Lung (tissue), 12 donors: ENCODE measurements around the gene RHOB. TPM values are rescaled to one million over a fixed set of nuclear protein-coding genes. Genes with fewer than 3 reads are reported as not detected.

ENCODE experiments used
- ATAC-seq: fragments of 200-7000 bp; cut with Tn5 transposase; one replicate; pipeline ENCODE4 v1.9.1; 2020; ENCODE audit warnings: moderate number of reproducible peaks; ENCODE audit not compliant: insufficient read depth, low FRiP score
- DNase-seq, 3 donors: peaks; one replicate each; pipeline ENCODE4 v3.0.0-alpha.2; 2013 to 2017
- H3K27ac ChIP-seq, 2 donors: one replicate each; pipeline ENCODE4 v1.5.1; 2013; ENCODE audit warnings: mild to moderate bottlenecking in 2 of 2, moderate library complexity in 2 of 2, control low read depth in 1 of 2, inconsistent platforms in 1 of 2, low read depth in 1 of 2, low read length in 1 of 2
- H3K27me3 ChIP-seq, 3 donors: one replicate each; pipeline ENCODE4 v1.5.1; 2013; ENCODE audit warnings: low read length in 2 of 3; ENCODE audit not compliant: control insufficient read depth in 3 of 3, insufficient read depth in 3 of 3
- H3K36me3 ChIP-seq, 4 donors: one replicate each; pipeline ENCODE4 v1.5.1; 2013; ENCODE audit warnings: low read length in 4 of 4, mild to moderate bottlenecking in 1 of 4, moderate library complexity in 1 of 4; ENCODE audit not compliant: control insufficient read depth in 4 of 4, insufficient read depth in 4 of 4
- H3K4me1 ChIP-seq, 5 donors: one replicate each; pipeline ENCODE4 v1.5.1; 2013; ENCODE audit warnings: low read length in 5 of 5, mild to moderate bottlenecking in 2 of 5, moderate library complexity in 1 of 5; ENCODE audit not compliant: control insufficient read depth in 5 of 5, insufficient read depth in 5 of 5
- H3K4me3 ChIP-seq: one replicate; pipeline ENCODE4 v1.5.1; 2013; ENCODE audit warnings: mild to moderate bottlenecking, control low read depth, moderate library complexity
- H3K9ac ChIP-seq, 2 donors: one replicate each; pipeline ENCODE4 v1.5.1; 2013; ENCODE audit warnings: low read length in 2 of 2, control low read depth in 1 of 2; ENCODE audit not compliant: insufficient read depth in 1 of 2
- H3K9me3 ChIP-seq, 4 donors: one replicate each; pipeline ENCODE4 v1.5.1; 2013; ENCODE audit warnings: low read length in 3 of 4, mild to moderate bottlenecking in 1 of 4, moderate library complexity in 1 of 4; ENCODE audit not compliant: control insufficient read depth in 4 of 4, insufficient read depth in 3 of 4
- CTCF ChIP-seq: IDR thresholded peaks from 2 replicates; pipeline ENCODE4 v1.5.1; 2012; ENCODE audit warnings: mild to moderate bottlenecking; ENCODE audit errors: control extremely low read depth, extremely low read depth
- WGBS, 2 donors: extraction: QIAGEN DNeasy Blood & Tissue Kit; methylation state at CpG; one replicate each; pipeline ENCODE4 v1.1.7; 2013; 5-methylcytosine and 5-hydroxymethylcytosine counted together
- polyA plus RNA-seq, 2 donors: library from polyadenylated mRNA; stranded (reverse); fragments of 200-250 nt; gene quantifications; one replicate each; pipeline ENCODE4 v1.2.1, GENCODE V29; 2013
- total RNA-seq, 2 donors: library from RNA; depleted of rRNA in 1 of 2; stranded (reverse); fragments of >200 nt in 1 of 2; gene quantifications; one replicate each; pipeline ENCODE4 v1.2.1, GENCODE V29; 2014 to 2021
- donor health status: control.
- donor health status: control.
- donor health status: Bipolar disorder and iron deficiency.
- donor health status: healthy.
- donor health status: DM: yes; HTN: yes; CAD: no.

The RHOB gene
- total and polyA plus RNA-seq, 4 donors = 93.2 to 354 (median 249) TPM

DNA sequence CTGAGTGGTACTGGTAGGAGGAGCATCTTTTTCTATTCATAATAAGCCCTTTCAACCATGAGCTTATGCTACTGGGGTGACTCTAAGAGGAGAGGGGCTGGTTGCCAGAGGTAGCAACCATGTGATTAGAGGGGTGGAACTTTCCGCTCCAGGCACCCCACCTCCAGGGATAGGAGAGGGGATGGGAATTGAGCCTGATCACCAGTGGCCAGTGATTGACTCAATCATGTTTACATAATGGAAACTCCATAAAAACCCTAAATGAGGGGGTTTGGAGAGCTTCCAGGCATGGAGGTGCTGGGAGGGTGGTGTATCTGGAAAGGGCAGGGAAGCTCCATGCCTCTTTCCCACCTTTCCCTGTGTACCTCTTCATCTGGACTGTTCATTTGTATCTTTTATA lies 46.6 kb upstream of the RHOB start:
- peaks cover 0 to 21% (median 0%) of the 10 kb centered on the region in 5 donors for H3K4me1 ChIP-seq
- no peaks in the 10 kb centered on the region for H3K36me3 ChIP-seq
- H3K27ac ChIP-seq = no peak overlapping the region
- H3K9ac ChIP-seq = no peak overlapping the region
- H3K27me3 ChIP-seq = no peaks in the 10 kb centered on the region
- WGBS, 2 donors = 93% methylated on average over 1 of the region's 1 CpG; no CpG with 5 or more reads in 1 of the 2 donors
- H3K4me3 ChIP-seq = no peak overlapping the region
- no peaks in the 10 kb centered on the region for H3K9me3 ChIP-seq
- TF ChIP-seq CTCF = no peak
- ATAC-seq (no peak), DNase-seq (no peak)

GRCh38 chr2:20400787-20401488 lies 45.9 kb upstream of the RHOB start:
- WGBS, 2 donors = 72 to 76% methylated on average over 3 of the region's 3 CpGs
- Histone ChIP-seq H3K27ac (no peak overlapping the region), H3K27me3 (no peaks in the 10 kb centered on the region), H3K4me1 (peaks cover 0 to 21% (median 0%) of the 10 kb centered on the region in 5 donors), H3K9me3 (no peaks in the 10 kb centered on the region), H3K36me3 (no peaks in the 10 kb centered on the region), H3K9ac (no peak overlapping the region), H3K4me3 (no peak overlapping the region)
- ATAC-seq (no peak), DNase-seq (peak in 2 of 3 donors; percentile 51 to 73)
- no peak for TF ChIP-seq CTCF

- Histone ChIP-seq H3K9me3 (no peaks in the 10 kb centered on the region), H3K36me3 (no peaks in the 10 kb centered on the region), H3K27me3 (no peaks in the 10 kb centered on the region), H3K4me3 (no peak overlapping the region), H3K9ac (no peak overlapping the region), H3K27ac (no peak overlapping the region), H3K4me1 (peaks cover 0 to 21% (median 0%) of the 10 kb centered on the region in 5 donors)
- DNase-seq (no peak), ATAC-seq (no peak)
- WGBS, 2 donors = 77 to 81% methylated on average over 6 of the region's 6 CpGs
- no peak for TF ChIP-seq CTCF
These were observed 45.4 kb upstream of the RHOB start for GRCh38 chr2:20401489-20401835.
